HG02885 (cell line): ENCODE measurements around the gene CENPP.

ENCODE experiments used
- ATAC-seq: cut with Tn5 transposase; IDR thresholded peaks from one replicate; pipeline ENCODE4 v1.9.1; 2021; ENCODE audit warnings: mild to moderate bottlenecking; ENCODE audit not compliant: unreplicated experiment, poor library complexity

The CENPP gene

DNA sequence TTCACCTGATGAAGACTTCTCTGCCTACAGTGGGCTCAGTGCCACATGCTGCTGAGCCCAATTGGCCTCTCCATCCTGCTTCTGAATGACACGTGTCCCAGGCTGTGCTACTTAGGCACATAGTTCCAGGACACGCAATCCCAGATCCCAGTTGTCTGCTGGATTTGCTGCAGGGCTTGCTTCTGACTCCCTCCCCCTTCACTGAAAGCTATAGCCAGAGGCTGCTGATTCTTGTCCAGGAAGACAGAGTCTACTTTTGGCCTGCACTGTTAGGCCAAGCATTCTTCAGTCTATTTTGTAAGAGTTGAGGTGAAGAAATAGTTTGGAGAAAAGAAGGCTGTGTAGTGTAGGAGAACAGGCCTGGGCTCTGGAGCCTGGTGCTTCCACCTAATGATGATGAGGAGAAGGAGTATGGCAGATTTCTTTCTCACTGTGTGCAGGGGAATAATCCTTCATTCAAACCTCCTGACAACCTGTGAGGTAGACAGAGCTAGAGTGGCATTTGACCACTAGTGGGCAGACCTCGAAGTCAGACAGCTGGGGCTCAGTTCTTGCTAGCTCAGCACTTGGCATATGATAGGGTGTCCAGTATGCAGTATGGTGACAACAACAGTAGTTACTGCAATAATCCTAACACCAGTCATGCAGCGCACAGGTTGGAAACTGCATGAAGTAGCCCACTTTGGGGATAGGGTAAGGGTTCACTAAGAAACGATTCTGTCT is 176.1 kb downstream of the CENPP start:
- ATAC-seq, result no peak

DNA sequence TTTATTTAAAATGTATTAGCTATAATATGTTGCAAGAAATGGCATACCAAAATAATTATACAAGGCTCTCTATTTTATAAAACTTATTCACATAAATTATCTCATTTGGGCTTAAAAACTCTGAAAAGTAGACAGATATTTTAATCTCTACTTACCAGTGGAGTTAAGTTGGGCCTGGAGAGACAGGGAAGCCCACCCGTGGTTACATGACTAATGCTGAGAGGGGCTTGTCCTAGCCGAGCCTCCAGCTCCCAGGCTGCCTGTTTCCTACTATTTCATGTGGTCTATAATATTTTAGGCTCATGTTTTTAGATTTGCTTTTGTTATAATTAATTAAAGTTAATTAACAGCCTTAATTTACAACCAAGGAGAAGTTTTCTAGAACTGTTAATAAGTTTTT is 177.4 kb downstream of the CENPP start:
- no peak for ATAC-seq

DNA sequence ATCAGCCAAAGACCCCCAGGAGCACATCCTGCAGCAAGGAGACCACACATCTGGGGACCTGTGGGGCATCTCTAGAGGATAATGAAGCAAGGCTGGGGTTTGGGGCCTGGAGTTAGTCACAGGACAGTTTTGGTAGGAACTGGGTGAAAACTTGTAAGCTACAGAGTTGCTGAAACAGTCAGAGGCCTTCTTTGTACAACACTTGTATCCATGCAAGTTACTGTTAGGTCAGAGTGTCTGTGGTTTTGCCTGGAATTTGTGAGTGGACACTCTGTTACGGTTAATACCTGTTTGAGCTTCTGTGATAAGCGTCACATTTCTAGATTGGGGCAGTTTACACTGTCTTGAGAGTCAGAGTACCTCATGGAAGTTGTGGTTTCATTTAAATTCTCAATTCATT is 179.1 kb downstream of the CENPP start:
- no peak for ATAC-seq

DNA sequence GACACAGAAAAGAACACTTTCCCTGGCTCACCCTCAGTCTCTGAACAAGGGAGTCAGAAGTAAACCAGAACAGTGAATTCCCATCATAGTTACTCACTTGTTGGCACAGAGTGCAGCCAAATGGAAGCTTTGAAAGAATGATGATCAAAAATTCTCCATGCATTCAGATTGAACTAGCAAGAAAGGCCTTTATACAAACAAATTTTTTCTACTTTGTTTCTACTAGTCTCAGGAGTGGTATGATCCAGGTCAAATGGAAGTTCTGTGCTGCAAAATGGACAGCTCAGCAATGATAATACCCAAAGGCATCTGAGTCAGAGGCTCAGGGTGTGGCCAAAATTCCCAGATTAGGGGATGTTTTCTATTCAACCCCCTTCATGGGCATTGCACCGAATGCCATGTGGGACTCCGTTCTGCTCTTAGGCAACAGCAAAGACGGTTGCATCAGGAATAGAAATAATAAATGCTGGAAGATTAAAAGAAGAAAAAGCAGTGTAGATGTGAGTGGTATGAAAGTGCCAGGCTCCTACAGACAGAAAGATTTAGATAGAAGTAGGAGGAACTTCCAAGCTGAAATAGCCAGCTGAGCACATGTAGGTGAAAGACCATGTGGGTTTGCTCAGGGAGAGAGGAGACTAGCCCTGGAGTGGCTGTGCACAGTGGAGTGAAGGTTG is 180.6 kb downstream of the CENPP start:
- ATAC-seq, result no peak

DNA sequence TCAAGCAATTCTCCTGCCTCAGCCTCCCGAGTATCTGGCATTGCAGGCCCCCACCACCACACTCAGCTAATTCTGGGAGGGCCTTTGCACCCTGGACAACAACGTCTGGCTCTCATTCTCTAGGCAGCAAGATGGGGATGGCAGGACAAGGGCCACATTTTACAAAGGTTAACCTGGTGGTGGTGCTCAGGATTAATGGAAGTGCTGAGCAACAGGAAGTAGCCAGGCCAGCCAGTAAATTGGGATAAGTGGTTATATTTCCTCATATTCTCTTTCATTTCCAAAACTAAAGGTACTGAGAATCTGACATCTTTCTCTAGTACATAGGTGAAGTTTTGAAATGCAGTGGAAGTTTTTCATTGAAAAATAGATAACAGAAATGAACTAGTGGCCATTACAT is 181.3 kb downstream of the CENPP start:
- no peak for ATAC-seq

DNA sequence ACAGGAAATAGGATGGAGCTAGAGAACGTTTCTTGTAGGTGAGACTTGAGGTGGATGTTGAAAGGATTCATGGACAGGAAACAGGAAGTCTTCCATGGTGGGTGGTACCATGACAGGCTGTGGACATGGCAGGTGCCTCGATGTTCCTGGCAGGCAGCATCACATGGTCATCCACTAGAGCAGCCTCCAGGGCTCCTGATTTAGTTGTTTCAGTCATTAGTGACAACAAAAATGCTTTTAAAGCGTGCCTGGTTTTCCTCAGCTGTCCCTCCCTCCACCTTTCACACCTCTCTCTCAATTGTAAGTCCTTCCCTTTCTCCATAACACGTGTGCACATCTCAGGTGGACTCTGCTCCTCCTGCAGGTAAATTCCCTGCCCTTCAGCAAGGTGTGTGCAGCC is 181.7 kb downstream of the CENPP start:
- no peak for ATAC-seq

DNA sequence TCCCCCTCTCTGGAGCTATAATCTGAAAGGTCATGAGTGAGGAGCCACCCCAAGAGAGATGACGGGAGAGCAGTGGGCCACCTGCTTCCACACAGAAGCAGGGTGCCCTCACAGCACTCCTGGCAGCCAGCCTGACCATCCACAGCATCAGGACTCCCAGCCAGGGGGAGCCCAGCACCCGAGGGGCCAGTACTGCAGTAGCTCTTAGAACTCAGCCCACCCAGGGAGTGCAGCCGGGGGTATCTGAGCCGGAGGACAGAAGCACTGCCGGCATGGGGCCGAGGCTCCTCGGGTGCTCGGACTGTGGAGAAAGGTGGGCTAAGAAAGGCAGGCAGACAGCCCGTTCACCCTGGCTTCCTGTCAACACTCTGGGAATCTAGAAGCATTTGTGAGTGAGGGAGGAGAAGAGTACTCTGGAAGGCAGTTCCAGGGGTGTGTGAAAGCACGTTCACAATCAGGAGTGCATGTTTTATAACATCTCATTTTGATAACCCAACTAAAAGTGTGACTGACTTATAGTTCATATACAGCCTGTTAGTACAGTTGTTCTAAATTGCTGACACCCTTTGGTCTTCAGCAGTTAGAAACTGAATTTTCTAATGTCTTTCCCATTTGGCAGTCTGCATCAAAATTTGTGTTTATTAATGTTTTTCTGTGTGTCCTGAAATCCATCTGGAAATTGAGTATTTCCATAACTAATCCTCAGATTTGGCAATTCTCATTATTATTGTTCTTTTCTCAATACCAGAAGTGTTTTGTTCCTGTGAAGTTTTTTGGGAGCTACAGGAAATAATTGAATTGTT is 182.5 kb downstream of the CENPP start:
- no peak for ATAC-seq

DNA sequence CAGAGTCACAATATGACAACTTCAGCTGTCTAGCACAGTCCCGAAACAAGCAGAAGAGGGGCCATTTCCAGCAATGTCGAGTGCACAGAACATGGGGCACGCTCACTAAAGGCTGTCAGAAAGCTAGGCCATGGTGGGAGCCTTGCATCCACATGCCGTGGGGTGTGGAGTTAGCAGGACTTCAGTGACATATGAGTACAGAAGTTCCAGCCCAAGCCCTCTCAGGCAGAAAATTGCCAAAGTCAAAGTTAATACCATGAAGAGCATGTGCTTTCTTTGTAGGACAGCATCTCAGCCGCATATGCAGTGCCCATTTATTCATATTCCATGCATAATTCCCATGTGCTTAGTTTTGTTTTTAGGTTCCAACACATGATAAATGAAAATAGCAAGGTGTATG is 183.3 kb downstream of the CENPP start:
- no peak for ATAC-seq

DNA sequence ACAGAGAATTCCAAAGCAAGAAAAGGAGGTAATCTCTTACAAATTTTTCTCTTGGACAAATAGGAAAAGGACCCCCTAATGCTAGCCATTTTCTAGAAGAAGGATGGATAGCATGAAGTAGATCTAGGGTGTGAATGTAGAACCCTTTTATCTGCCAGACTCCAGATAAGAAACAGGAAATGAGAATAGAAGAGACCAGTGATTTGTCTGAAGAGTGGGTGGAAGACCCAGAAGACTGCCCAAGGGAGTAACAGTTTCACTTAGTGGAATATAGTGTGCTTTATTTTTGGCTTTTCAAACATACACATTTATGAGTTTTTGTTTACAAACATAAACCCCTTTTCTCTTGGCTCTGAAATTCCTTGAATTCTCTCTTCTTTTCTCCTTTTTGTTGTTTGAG is 185.0 kb downstream of the CENPP start:
- ATAC-seq, result no peak

DNA sequence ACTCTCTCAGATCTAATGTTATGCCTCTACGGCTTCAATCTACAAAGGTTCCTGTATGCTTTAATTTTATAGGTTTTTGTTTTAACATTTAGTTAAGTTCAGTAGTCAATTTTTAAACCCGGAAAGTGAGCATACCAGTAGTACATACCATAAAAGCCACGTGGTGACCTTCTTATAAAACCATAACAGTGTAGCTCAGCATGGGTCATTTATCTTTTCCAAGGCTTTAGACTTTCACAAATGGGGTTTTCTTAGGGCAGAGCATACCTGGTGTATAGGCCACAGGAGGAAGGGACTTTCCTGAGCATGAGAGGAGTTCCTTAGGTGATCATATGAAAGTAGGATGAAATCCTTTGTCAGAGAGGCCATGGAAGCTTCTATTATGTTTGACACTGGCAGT is 186.9 kb downstream of the CENPP start:
- ATAC-seq, result no peak

DNA sequence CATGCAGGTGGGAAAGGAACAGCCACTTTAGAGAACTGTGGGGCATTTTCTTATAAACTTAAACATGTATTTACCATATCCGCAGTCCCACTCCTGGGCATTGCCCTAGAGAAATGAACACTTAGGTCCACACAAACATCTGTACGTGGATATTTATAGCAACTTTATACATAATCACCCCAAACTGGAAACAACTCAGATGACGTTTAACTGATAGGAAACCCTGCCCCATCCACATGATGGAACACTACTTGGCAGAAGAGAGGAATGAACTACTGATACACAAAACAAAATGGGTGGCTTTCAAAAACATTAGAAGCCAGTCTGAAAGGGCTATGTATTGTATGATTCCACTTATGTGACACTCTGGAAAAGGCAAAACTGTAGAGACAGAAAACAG is 187.6 kb downstream of the CENPP start:
- no peak for ATAC-seq

DNA sequence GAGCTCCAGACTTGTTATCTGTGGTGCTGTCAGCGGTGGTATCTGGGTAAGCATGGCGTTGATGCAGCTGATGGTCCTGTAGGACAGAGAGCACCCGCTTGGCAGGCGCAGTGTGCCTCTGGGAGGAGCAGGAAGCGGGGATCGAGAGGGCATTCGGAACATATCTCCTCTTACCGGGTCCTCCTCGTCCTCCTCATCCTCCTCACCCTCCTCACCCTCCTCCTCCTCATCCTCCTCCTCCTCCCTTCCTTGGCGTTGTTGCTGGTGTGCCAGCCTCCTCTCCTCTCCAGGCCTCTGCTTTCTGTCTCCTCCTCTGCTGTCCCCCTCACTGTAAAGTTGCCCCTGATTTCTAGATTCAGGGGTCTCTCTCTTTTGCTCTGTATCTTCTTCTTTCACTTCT is 188.9 kb downstream of the CENPP start:
- ATAC-seq, result no peak

DNA sequence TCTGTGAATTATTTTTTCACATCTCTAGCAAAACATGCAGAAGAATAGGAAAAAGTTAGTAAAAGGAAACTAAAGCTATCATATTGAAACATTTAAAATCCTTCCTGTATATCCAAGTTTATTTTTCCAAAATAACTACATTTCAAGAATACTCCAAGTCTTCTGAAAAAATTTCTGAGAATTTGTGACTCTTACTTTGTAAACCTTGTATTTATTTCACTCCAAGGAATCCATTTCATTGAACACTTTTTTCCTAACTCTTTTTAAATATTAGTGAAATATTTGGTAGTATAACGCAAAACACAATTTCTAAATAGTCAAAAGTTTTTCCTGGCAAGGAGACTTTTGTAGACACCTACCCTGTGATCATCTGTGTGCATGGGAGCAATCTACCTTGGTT is 190.8 kb downstream of the CENPP start:
- no peak for ATAC-seq

DNA sequence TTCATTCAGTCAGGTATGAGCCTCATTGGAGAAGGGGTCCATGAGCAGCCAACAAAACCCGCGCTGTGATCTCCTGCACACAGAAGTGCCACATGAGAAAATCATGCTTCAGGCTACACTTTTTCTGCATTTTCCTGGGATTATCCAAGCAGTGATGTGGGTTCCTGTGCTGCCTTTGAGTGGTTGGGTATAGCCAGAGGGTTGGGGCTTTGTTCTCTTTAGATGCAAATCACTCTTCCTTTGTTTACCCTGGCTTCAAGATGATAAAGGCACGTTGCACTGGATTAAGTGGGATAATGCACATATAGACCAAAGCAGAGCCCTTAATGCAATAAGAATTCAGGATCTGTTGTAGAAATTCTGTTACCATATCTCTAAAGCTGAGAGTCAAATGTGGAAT is 191.3 kb downstream of the CENPP start:
- ATAC-seq, result no peak

DNA sequence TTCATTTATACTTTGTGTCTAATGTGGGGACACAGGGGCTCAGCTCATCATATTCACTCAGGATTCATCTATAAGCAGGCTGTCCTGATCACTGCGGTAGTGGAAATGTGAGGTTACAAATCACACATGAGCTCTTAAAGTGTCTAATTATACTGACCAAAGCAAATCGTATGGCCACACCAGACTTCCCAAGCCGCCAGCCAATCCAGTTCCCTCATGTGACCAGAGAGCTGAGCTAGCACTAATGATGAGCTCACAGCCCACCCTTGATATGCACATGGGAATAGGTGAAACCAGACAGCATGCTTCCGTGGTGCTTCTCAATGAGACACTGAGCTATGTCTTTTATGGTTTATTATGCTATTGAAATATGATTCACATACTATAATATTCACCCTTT is 192.4 kb downstream of the CENPP start:
- ATAC-seq, result no peak

DNA sequence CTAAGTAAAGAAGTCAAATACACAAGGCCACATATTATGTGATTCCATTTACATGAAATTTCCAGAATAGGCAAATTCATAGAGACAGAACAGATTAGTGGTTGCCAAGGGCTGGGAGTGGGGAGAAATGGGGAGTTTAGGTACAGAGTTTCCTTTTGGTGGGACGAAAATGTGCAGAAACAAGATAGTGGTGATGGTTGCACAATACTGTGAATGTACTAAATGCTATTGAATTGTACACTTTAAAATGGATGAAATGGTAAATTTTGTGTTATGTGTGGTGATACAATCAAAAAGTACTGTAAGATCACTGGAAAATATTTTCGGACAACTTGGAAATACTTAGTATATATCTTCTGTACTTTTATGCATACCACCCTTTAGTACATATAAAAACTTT is 195.1 kb downstream of the CENPP start:
- no peak for ATAC-seq

DNA sequence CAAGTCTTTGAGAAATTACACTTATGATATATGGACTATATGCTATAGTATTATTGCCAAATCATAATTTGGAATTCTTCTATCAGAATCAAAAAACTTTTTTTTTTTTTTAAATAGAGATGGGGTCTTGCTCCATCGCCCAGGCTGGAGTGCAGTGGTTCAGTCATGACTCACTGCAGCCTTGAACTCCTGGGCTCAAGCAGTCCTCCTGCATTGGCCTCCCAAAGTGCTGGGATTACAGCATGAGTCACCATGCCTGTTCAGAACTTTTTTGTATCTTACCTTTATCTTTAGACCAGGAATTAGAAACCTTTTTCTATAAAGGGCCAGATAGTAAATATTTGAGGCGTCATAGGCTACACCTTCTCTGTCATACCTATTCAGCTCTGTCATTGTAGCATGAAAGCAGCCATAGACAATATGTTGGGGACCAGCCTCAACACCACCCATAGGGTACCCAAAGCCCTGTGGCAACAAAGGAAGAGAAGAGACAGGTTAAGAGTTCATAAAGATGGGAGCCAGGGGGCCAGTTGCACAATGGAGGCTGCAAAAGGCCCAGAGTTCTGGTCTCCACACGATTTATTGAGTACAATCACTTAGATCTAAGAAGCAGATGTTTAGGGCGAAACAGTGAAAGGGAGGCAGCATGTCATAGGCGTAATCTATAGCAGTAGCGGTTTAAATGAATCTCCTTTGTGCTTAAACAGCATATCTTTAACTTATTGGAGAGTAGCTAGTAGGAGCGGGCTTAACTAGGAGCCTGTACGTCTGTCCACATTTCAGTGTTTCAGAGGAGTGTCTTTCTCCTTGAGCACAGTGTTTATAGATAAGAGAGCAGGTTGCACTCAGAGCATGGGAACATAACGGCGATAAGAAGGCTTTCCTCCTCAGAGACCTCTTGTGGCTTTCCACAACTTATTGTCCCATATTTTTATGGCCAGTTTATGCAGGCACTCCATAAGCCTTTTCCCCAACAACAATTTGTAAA is 197.5 kb downstream of the CENPP start:
- ATAC-seq, result no peak

DNA sequence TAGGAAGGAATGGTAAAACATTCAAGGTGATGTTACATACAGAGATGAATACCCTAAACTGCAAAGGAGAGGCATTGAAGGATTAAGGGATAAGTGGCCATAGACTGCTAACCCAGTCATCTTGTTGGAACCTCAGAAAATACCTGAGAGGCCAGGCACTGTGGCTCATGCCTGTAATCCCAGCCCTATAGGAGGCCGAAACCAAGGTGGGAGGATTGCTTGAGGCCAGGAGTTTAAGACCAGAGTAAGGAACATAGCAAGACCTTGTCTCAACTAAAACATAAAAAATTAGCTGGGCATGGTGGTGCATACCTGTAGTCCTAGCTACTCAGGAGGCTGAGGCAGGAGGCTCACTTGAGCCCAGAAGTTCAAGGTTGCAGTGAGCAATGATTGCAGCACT is 199.1 kb downstream of the CENPP start:
- no peak for ATAC-seq

DNA sequence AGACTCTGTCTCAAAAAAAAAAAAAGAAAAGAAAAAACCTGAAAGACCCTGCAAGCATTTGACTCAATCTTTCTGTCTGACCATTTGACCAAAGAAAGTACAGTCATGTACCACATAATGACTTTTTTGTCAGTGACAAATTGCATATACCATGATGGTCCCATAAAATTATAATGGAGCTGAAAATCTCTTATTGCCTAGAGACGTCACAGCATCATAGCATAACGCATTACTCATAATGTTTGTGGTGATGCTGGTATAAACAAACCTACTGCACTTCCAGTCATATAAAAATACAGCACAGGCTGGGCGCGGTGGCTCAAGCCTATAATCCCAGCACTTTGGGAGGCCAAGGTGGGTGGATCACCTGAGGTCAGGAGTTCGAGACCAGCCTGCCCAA is 199.6 kb downstream of the CENPP start:
- ATAC-seq, result no peak

DNA sequence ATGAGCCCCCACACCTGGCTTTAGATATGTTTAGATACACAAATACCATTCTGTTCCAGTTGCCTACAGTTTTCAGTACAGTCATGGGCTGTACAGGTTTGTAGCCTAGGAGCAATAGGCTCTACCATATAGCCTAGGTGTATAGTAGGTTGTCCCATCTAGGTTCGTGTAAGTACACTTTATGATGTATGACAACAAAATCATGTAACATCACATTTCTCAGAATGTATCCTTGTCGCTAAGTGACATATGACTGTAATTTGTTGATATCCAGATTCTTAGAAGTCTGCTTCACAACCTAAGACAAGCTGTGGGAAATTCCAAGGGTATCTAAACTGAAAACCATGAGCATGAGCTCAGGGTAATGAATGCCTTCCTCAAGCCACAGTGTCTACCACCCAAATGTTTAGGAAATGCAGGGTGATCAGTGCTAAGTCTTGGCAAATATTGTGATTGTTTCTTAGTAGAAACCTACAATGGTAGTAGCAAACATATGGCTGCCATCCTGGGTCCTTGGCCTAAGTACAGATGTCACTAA is 201.6 kb downstream of the CENPP start:
- no peak for ATAC-seq
